NCI-H524 treated with DMSO at 0.1 percent for 48 hours (cell line): ENCODE data around the gene SFT2D1.
"Not testable (repeated sequence)": the region's sequence is repeated elsewhere in the genome, so short reads cannot be mapped to it uniquely, and the experiment has no call there.

Source experiments
- DNase-seq: peaks from one replicate; lab custom pipeline; 2025; lab: John Stamatoyannopoulos, UW

The SFT2D1 gene

DNA sequence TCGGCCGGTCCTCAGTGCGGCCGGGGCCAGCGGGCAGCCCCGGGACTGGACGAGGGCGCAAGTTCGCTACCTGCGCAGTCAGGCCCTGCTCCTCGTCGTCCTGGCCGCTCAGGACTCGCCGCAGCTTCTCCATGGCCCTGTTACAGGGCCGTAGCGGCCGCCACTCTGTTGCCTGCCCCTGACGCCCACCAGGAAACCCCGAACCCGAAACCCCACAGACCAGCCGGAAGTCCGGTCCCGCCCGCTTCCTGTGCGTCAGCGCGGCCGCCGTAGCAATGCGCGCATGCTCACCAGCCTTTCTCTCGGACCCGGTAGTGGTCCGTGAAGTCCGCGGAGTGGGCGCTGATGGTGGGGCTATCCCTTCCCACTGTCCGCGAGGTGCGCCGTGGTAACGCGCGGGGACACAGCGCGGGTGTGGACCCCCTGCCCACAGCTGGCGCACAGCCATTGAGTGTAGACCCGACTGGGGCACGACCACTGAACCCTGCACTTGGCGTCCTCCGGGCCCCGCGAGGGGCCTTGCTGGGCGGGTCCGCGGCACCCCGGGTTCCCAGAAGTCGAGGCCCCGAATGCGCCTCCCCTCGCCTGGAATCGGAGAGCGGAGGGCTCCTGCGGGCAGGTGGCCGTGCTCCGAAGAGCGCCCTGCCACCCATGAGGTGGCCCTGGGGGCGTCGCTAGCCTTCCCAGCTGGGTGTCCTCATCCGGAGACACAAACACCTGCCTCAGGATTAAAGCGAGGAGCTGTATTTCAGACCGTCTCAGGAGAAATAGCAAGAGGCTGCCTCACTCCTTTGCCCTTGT lies at the start of gene SFT2D1:
Gene SFT2D1, minus strand, starts transcription at position 197 of the 801 bp plus-strand sequence. Its CDS starts 64 bp downstream, at position 133.
- peak; percentile 31 for DNase-seq

DNA sequence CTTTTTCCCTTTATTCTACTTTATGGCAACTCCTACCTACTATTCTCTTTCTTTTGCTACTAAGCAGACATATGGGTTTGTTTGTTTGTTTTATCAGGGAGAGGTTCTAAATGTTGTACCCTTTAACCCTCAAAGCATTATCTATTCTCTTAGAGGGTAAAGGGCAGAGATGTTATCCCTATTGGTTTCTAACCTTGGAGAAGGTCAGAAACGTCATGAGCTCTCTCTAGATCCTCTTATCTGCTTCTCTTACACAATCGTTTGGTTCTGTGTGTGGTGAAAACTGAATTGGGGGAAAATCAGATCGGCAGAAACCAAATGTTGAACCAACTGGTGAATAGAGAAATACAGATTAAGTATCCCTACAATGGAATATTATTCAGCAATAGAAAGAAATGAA lies 46.8 kb upstream of the SFT2D1 start:
- DNase-seq, result no peak

DNA sequence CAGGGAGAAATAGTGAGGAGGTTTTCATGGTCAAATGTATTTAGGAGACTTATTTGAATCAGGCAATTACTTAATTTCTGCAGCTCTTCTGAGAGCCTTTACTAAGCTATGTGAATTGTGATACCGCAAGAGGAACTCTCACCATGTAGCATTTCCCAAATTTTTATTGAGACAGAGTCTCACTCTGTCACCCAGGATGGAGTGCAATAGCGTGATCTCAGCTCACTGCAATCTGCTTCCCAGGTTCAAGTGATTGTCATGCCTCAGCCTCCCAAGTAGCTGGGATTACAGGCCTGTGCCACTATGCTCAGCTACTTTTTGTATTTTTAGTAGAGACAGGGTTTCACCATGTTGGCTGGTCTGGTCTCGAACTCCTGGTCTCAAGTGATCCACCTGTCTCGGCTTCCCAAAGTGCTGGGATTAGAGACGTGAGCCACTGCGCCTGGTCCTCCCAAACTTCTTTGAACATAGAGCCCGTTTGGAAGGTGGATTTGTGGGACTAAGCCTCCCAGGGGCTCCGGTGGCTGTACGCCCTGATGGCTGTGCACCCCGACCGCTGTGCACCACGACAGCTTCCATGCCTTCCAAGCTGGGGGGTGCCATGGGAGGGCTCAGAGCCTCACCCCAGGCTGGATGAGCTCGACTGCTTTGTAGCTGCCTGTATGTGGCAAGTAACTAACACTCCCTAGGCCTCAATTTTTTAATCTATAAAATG lies 46.1 kb upstream of the SFT2D1 start:
- no peak for DNase-seq

DNA sequence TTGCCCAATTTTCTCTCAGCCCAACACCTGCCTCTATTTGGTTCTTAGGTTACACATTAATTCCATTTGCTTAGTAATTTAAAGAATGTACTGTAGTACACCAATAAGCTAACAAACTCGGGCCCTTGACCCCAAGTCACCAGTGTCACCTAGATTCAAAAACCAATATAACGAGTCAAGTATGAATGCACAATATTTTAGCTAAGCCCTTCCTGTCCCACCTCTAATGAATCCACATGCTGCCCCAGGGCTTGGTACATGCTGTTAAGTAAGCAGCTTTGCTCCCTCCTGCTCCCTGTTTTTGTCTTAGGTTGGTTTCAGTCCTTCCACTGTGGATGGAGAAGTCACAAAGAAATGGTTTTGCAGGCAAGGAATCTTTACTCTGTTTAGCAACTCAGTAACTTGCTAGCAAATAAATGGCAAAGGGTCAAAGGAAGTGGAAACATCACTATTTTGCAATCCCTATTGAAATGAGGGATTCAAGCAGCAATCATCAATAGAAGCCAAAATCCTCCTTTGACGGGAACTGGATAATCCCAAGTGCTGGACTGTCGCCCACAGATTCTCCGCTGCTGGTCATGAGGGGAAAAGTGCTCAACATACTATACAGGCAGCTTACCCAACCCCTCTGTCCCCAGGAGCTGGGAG lies 45.4 kb upstream of the SFT2D1 start:
- DNase-seq, result no peak

DNA sequence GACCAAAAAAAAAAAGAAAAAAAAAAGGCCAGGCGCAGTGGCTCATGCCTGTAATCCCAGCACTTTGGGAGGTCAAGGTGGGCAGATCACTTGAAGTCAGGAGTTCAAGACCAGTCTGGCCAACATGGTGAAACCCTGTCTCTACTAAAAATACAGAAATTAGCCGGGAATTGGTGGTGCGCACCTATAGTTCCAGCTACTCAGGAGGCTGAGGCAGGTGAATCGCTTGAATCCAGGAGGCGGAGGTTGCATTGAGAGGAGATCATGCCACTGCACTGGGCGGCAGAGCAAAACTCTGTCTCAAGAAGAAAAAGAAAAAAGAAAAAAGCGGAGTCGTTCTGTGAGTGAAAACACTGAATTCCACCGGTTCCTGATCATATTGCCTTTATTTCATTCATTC lies 44.8 kb upstream of the SFT2D1 start:
- DNase-seq, result not testable (repeated sequence)

DNA sequence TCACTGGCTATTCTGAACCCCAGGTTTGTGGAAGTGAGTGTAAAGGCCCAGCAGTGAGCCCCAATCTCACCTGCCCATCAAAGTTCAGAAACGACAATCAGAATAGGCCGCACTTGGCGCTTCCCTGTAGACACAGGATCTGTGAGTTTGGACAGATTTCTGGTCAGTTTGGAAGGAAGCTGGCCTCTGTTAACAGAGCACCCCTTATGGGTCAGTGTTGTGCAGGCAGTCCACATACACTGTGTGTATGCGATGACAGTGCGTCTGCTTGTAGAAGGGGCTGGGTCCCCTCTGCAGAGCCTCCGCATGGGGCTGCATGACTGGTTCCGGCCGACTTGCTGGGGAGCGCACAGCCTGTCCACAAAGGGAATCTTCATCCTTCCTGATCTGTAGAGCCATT lies 43.8 kb upstream of the SFT2D1 start:
- DNase-seq, result no peak

DNA sequence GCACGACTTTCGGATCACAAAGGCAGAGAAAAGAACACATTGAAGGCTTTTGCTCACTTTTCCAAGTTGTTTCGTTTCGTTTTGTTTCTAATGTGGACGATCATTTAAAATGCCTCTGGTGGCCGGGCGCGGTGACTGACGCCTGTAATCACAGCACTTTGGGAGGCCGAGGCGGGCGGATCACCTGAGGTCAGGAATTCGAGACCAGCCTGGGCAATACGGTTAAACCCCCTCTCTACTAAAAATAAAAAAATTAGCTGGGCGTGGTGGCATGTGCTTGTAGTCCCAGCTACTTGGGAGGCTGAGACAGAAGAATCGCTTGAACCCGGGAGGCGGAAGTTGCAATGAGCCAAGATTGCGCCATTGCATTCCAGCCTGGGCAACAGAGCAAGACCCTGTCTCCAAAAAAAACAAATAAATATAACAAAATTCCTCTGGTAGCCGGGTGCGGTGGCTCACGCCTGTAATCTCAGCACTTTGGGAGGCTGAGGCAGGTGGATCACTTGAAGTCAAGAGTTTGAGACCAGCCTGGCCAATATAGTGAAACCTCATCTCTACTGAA lies 41.5 kb upstream of the SFT2D1 start:
- not testable (repeated sequence) for DNase-seq

DNA sequence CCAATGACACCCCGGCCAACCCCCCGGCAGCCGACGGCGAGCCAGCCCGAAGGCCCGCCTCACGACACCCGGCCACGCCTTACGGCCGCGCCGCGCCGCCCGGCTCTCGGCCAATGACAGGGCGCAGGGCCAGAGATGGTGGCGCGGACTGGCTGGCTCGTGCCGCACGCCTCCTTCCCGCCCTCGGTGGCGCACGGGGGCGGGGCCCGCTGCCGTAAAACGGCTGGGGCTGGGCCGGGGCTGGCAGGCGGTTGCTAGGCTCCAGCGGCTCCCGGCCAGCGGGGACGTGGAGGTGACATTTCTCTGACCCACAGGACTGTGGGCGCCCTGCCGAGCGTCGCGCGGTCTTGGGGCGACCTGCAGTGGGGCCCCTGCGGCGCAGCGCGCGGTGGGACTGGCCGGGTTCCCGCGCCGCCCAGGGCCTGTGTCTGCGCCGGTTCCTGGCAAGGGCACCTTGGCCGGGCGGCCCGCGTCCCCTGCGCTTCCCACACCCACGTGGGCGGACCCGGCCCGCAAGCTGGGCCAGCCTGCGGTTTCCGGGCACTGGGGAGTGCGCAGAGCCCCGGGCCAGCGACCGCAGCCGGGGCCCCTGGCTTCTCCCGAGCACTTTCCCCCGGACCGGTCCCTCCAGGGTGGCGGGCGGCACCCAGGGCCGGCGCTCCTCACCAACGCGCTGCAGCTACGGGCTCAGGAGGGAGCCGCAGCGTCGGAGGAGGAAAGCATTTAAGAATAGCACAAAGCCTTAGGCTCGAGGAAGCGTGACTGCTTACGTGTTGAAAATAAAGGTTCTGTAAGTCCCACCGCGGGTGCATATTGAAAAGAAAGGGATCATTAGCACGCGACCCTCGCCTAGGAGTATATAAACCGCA lies 40.8 kb upstream of the SFT2D1 start, which contains the start of gene MPC1:
Gene MPC1, minus strand, starts transcription at position 8 of the 869 bp plus-strand sequence. CDS start 64 bp downstream, outside the sequence.
- peak; percentile 85 for DNase-seq

DNA sequence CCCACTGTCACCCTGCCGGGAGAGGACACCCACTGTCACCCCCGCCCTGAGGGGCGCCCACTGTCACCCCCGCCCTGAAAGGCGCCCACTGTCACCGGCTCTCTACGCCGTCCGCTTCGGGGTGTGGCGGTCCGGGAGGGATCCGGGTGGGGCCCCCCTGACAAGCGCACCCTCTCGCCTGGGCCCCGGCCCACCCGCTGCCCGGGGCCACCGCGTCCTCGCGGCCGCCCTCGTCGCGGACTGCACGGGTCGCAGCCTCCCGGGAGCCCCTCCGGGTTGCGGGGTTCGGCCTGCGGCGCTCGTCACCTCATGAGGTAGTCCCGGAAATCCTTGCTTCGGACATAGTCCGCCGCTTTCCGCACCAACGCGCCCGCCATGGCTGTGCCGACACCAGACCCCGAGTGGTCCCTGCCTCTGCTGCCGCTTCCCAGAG lies 40.2 kb upstream of the SFT2D1 start:
- no peak for DNase-seq

DNA sequence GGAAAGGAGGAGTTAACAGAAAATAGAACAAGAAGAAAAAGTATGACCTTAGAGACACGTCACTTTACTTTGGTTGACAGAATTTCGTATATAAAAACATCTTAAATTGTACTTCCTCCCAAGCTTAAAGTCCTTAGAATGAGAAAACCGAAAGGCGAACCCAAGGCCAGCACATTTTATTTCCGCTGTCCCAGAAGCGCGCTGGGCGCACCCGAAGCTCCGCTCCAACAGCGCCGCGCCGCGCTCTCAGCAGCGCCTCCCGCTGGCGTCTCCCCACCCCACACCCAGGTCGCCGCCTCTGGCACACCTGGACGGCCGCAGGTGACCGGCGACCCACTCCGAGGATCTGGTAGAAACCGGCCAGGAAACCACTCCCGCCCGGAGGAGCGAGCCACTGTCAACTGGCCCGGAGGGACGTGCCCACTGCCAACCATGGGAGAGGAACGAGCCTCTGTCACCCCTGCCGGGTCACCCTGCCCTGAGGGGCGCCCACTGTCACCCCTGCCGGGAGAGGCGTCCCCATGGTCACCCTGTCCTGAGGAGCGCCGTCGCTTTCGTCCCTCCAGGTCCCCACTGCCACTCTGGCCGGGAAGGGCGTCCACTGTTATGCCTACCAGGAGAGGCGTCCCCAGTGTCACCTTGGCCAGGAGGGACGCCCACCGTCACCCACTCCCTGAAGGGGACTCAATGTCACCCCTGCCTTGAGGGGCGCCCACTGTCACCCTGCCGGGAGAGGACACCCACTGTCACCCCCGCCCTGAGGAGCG lies 39.6 kb upstream of the SFT2D1 start:
- DNase-seq, result no peak

DNA sequence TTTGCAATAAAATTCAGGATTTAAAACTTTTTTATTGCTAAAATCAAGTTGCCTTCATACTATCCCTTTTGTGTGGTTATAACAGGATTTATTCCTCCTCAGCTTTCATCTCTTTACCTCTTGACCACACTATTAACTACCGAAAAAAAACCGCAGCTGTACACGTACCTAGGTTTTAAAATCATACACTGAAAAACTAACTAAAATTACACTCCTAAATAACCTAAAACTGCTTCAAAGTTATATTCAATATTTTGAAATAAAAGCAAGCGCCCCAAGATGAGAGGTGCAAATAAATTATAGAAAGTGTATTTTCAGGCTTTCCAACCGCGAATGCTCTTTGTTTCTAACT lies 39.0 kb upstream of the SFT2D1 start:
- DNase-seq, result no peak

DNA sequence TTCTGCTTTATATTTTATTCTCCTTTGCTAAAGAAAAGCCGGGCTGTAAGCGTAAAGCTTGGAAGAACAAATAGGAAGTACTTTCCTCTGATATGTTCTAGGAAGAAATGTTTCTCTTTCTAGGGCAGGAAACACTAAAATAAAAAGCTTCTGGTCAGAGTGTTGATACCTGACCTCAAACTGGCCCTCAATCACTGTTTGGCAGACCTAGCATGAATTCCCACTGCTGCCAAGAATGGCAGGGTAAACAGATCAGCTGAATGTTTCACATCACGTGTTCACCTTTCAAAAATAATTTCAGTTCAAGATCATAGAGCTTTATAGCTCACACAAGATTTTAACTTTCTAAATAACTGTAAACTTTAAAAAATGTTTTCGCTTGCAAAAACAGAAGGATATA lies 37.5 kb upstream of the SFT2D1 start:
- DNase-seq, result no peak

DNA sequence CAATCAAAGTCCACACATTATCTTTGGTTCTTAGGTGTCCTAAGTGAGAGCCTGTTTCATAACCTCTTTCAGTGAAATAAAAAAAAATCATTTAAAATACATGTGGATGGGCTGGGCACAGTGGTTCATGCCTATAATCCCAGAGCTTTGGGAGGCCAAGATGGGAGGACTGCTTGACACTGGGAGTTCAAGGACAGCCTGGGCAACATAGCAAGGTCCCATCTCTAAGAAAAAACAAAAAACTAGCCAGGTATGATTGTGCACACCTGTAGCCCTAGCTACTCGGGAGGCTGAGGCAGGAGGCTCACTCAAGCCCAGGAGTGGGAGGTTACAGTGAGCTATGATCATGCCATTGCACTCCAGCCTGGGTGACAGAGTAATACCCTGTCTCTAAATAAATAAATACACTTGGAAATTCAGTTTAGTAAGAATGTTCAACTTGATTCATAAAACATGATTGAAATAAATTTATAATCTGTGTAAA lies 36.8 kb upstream of the SFT2D1 start:
- DNase-seq, result no peak

DNA sequence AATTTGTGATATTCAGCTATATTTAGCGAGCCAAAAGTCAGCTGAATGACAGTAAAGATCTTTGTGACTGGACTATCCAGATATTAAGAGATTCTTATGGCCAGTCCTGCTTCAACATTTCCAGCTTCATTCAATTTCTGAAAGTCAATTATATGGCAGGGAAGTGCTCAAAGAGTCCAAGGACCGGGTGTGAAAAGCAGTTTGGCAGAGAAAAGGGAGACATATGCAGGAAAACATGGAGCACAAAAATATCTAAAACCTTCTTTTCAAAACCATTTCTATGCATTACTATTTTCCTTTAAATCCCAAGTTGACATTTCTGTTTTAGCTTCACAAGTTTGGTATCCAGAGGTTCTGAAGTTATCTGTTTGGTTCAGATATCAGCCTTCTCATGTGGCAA lies 35.4 kb upstream of the SFT2D1 start:
- no peak for DNase-seq

DNA sequence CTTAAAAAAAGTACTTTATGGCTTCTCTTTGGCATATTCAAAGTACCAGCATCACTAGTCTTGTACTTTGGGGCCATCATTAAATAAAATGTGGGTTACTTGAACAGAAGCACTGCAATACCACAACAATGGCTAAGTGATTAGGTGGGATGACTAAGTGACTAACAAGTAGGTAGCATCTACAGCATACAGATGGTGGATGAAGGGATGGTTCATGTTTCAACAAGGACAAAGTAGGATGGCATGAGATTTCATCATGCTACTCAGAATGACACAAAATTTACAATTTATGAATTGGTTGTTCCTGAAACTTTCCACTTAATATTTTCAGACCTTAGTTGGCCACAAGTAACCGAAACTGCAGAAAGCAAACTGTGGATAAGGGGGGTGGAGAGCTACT lies 32.7 kb upstream of the SFT2D1 start:
- DNase-seq, result no peak

DNA sequence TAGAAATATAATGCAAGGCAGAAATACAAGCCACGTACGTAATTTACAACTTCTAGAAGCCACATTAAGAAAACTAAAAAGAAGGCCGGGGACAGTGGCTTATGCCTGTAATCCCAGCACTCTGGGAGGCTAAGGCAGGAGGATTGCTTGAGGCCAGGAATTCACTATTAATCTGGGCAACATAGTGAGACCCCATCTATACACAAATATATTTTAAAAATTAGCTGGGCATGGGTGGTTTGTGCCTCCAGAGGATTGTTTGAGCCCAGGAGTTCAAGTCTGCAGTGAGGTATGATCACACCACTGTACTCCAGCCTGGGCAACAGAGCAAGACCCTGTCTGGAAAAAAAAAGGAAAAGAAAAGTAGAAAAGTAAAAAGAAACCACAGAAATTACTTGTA lies 28.1 kb upstream of the SFT2D1 start:
- no peak for DNase-seq

DNA sequence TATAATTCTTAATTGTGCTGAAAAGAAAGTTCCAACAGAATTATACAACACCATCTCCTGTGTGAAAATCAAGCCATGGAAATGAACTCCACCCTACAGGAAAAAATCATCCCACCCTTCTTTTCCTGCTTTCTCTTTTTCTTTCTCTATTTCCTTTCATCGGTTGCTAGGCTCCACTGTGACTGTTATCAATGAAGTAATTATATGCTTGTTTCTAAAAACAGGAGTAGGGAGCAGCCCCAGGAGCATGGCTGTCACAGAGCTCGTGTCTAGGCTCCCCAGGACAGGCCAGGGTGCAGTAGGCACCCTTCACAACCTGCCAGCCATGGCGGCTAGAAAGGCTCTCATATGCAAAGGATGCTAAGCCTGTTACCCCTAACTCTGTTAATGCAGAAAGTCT lies 27.4 kb upstream of the SFT2D1 start:
- DNase-seq, result no peak

DNA sequence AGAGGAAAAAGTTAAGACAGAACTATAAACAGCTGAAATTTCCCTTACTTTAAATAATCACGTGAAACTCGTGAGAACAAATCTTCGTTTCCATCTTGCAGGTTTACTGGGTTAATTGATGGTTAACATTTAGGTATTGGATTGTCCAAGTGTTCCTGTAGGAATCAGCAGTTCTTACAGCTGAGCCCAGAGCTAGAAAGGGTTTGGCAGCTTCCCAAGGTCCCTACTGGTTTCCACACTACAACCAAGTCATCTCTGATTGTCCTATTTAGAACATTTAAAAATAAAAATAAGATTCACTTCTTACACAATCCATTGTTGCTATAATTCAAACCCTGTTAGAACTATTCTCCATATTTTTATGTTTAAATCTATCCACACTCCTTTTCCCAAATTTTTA lies 24.6 kb upstream of the SFT2D1 start:
- no peak for DNase-seq

DNA sequence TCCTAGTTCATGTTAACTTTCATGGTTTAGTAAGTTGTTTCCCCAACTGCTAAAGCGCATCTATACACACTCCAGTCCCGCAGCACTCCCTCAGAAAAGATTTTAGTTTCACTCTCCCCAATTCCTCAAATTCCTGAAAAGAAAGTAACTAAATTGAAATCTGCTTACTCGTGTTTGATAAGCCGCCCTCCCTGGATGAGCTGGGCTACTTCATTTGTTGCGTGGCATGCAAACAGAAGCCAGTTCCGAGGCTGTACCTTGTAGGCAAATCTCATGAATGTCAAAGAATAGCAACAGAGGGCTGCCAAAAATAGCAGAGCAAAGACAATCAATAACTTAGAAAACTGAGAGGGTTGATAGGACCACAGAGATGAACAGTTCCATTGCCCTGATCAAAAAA lies 23.5 kb upstream of the SFT2D1 start:
- DNase-seq, result no peak

DNA sequence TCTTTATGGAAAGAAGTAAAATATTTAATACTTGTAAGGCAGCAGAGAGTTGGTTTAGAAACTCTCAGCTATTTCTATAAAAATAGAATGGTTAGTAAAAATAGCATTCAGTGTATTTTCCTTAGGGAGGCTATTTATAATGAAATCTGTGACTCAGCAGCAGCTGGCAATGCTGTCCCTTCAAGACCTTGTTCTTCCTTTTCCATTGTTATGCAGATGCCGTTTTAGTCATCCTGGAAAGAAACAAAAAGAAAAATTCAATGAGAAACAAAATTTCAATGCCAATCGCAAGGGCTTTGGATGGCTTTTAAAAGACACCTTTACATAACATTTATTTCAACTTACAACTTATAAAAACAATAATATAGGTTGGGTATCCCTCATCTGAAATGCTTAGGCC lies 22.9 kb upstream of the SFT2D1 start:
- no peak for DNase-seq

DNA sequence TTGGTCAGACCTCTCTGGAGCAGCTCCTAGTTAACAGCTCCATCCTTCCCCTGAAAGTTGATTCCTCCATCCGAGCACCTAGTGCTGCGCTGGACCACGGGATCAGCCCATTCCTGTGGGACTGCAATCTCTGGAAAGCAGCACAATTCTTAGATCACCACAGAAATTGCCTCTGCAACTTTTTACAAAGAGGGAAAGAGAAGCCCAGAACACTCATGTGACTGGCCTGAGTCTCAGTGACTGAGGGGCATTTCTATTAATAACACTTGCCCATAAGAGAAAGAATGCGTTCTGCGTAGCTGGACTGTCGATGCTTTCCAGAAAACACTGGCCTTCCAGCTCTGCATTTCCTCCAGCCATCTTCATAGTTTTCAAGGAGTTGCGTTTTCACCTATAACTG lies 22.1 kb upstream of the SFT2D1 start:
- DNase-seq, result no peak
